GM18909 (cell line): ENCODE results near the gene DMRT1.

Source experiments
- ATAC-seq: cut with Tn5 transposase; IDR thresholded peaks from one replicate; pipeline ENCODE4 v1.9.1; 2021; ENCODE audit warnings: mild to moderate bottlenecking; ENCODE audit not compliant: unreplicated experiment, poor library complexity

Gene DMRT1

GRCh38 chr9:969310-970150 lies 128.0 kb downstream of the DMRT1 start:
- ATAC-seq, result no peak

GRCh38 chr9:970151-970996 lies 128.9 kb downstream of the DMRT1 start:
- no peak for ATAC-seq

GRCh38 chr9:971901-972500 lies 130.5 kb downstream of the DMRT1 start:
- no peak for ATAC-seq

- ATAC-seq, result no peak
These were observed 131.2 kb downstream of the DMRT1 start for GRCh38 chr9:972501-973294.

- no peak for ATAC-seq
These were observed 131.9 kb downstream of the DMRT1 start for GRCh38 chr9:973295-973834.

GRCh38 chr9:974031-974995 lies 132.8 kb downstream of the DMRT1 start:
- ATAC-seq, result no peak

GRCh38 chr9:974996-975739 lies 133.7 kb downstream of the DMRT1 start:
- no peak for ATAC-seq

- ATAC-seq, result no peak
These were observed 134.3 kb downstream of the DMRT1 start for GRCh38 chr9:975740-976257.

GRCh38 chr9:976258-976942 lies 134.9 kb downstream of the DMRT1 start, which contains the start of gene DMRT3:
TSS of gene DMRT3 (plus strand) at chr9:976655. CDS start at chr9:977002, 347 bp downstream.
- no peak for ATAC-seq

GRCh38 chr9:976943-977837 lies 135.7 kb downstream of the DMRT1 start:
- ATAC-seq, result no peak

- no peak for ATAC-seq
These were observed 136.6 kb downstream of the DMRT1 start for GRCh38 chr9:977838-978830.

- ATAC-seq, result no peak
These were observed 138.5 kb downstream of the DMRT1 start for GRCh38 chr9:979983-980382.

- ATAC-seq, result no peak
These were observed 139.1 kb downstream of the DMRT1 start for GRCh38 chr9:980640-981039.

GRCh38 chr9:981491-981898 lies 140.0 kb downstream of the DMRT1 start:
- ATAC-seq, result no peak
